Peyer's patch (tissue), 4 donors: ENCODE results near the gene HOXB5. TPM values are rescaled to one million over a fixed set of nuclear protein-coding genes. Genes with fewer than 3 reads are reported as not detected.

Experiments
- DNase-seq, 3 donors: peaks; one replicate each; pipeline ENCODE4 v3.0.0-alpha.2; 2017 to 2019
- H3K27ac ChIP-seq, 4 donors: fragments of 200-600 bp; sonication (generic); one replicate each; pipeline ENCODE4 v1.5.1; 2016 to 2019
- H3K27me3 ChIP-seq, 2 donors: fragments of 200-600 bp; sonication (generic); one replicate each; pipeline ENCODE4 v1.5.1; 2019
- H3K36me3 ChIP-seq, 3 donors: fragments of 200-600 bp; sonication (generic); one replicate each; pipeline ENCODE4 v1.5.1; 2016 to 2019
- H3K4me1 ChIP-seq, 4 donors: fragments of 200-600 bp; sonication (generic); one replicate each; pipeline ENCODE4 v1.5.1; 2016 to 2019
- H3K4me3 ChIP-seq, 4 donors: fragments of 200-600 bp; sonication (generic); 1 replicate in 3 of 4; 2 replicates in 1 of 4; pipeline ENCODE4 v1.5.1; 2016 to 2019; ENCODE audit warnings: mild to moderate bottlenecking in 1 of 4
- H3K9me3 ChIP-seq, 4 donors: fragments of 200-600 bp; sonication (generic); one replicate each; pipeline ENCODE4 v1.5.1; 2016 to 2019; ENCODE audit warnings: mild to moderate bottlenecking in 1 of 4
- POLR2A ChIP-seq, 2 donors: fragments of 450-650 bp; IDR thresholded peaks; one replicate each; pipeline ENCODE4 v1.5.1; 2017; ENCODE audit warnings: antibody characterized with exemption in 2 of 2, mild to moderate bottlenecking in 2 of 2, moderate library complexity in 2 of 2
- total RNA-seq, 4 donors: library from RNA; depleted of rRNA; stranded (reverse); fragments of >200 nt; gene quantifications; one replicate each; pipeline ENCODE4 v1.1.0, GENCODE V29; 2016
- TF ChIP-seq, protein P1 (sequence below), 6 experiments: fragments of 450-650 bp in 4 of 6; fragments of 200-600 bp in 2 of 6; sonication (generic) in 1 of 6; IDR thresholded peaks; one replicate each; pipeline ENCODE4 v1.5.1; 2017 to 2019; ENCODE audit warnings: antibody characterized with exemption in 6 of 6, mild to moderate bottlenecking in 3 of 6, moderate library complexity in 1 of 6

HOXB5 gene
- total RNA-seq, 4 donors from 2014 or later = 7.7 to 22.5 (median 15.0) TPM

DNA sequence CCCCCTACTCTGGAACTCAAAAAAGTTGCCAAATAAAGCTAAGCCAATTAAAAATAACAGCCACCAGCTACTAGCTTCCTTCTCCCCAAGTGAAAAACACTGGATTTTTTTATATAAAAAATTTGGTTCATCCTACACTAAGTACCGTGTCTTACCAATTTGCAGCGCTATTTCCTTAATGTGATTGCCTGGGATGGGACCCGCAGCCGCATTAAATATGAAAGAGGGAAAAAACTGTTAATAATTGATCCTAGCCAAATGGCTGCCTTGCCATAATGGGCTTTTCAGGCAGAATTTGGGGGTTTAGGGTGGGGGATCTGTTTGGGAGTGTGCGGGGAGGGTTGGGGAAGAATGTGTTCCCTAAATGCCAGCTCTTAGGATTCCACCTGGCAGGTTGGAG, 30.5 kb upstream of the HOXB5 start:
- no peak for TF ChIP-seq POLR2A (IDR thresholded peaks at IDR 0.05)
- TF ChIP-seq, protein P1, sequence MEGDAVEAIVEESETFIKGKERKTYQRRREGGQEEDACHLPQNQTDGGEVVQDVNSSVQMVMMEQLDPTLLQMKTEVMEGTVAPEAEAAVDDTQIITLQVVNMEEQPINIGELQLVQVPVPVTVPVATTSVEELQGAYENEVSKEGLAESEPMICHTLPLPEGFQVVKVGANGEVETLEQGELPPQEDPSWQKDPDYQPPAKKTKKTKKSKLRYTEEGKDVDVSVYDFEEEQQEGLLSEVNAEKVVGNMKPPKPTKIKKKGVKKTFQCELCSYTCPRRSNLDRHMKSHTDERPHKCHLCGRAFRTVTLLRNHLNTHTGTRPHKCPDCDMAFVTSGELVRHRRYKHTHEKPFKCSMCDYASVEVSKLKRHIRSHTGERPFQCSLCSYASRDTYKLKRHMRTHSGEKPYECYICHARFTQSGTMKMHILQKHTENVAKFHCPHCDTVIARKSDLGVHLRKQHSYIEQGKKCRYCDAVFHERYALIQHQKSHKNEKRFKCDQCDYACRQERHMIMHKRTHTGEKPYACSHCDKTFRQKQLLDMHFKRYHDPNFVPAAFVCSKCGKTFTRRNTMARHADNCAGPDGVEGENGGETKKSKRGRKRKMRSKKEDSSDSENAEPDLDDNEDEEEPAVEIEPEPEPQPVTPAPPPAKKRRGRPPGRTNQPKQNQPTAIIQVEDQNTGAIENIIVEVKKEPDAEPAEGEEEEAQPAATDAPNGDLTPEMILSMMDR (IDR thresholded peaks at IDR 0.05) = no peak
- peak overlapping the region in 2 of 4 donors; percentile 63 to 73 for H3K27ac ChIP-seq
- peak overlapping the region in 1 of 4 donors; percentile 55 for H3K4me3 ChIP-seq
- no peaks in the 10 kb centered on the region for H3K9me3 ChIP-seq
- peaks cover 0 to 27% of the 10 kb centered on the region in 2 donors for H3K27me3 ChIP-seq
- no peak for DNase-seq
- H3K36me3 ChIP-seq = no peaks in the 10 kb centered on the region
- peaks cover 6 to 61% (median 11%) of the 10 kb centered on the region in 4 donors for H3K4me1 ChIP-seq

DNA sequence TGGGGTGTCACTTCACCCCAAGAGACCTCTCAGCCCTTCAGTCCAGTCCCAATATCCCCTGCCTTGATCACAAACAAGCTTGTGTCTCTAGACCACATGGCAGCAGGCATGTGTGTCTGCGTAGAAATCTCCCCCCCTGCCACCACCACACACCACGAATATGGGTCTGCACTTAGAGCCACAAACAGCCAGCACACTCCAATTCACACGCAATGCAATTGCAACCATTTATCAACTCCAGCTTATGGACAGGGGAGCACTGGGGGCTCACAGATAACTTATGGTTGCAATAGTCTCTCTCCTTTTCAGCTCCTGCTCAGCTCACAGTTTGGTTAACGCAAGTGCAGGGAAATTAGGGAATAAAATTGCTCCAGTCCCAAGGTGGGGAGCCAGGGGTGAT, 30.0 kb upstream of the HOXB5 start:
- DNase-seq = no peak
- Histone ChIP-seq H3K36me3 (no peaks in the 10 kb centered on the region), H3K27me3 (peaks cover 0 to 24% of the 10 kb centered on the region in 2 donors), H3K27ac (peak overlapping the region in 1 of 4 donors; percentile 5), H3K4me3 (no peak overlapping the region), H3K4me1 (peaks cover 6 to 62% (median 11%) of the 10 kb centered on the region in 4 donors), H3K9me3 (no peaks in the 10 kb centered on the region)
- TF ChIP-seq, protein P1 (IDR thresholded peaks at IDR 0.05) = no peak
- TF ChIP-seq POLR2A (IDR thresholded peaks at IDR 0.05) = no peak

DNA sequence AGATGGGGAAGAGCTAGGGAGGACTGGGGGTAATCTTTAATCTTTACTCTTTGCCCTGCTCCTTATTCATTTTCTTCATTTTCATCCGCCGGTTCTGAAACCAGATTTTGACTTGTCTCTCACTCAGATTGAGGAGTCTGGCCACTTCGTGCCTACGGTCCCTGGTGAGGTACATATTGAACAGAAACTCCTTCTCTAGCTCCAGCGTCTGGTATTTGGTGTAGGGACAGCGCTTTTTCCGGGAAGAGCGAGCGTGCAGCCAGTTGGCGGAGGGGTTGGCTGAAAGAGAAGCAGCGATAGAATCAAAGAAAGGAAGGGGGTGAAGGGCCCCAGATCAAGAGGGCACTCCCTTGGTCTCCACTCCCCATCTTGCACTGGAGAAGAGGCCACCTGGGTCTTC, 29.3 kb upstream of the HOXB5 start:
- no peak overlapping the region for H3K4me3 ChIP-seq
- no peaks in the 10 kb centered on the region for H3K9me3 ChIP-seq
- H3K27ac ChIP-seq = peak overlapping the region in 1 of 4 donors; percentile 5
- DNase-seq = no peak
- H3K36me3 ChIP-seq = no peaks in the 10 kb centered on the region
- H3K27me3 ChIP-seq = peaks cover 0 to 28% of the 10 kb centered on the region in 2 donors
- peaks cover 6 to 68% (median 11%) of the 10 kb centered on the region in 4 donors for H3K4me1 ChIP-seq
- no peak for TF ChIP-seq POLR2A (IDR thresholded peaks at IDR 0.05)
- TF ChIP-seq, protein P1 (IDR thresholded peaks at IDR 0.05) = no peak

DNA sequence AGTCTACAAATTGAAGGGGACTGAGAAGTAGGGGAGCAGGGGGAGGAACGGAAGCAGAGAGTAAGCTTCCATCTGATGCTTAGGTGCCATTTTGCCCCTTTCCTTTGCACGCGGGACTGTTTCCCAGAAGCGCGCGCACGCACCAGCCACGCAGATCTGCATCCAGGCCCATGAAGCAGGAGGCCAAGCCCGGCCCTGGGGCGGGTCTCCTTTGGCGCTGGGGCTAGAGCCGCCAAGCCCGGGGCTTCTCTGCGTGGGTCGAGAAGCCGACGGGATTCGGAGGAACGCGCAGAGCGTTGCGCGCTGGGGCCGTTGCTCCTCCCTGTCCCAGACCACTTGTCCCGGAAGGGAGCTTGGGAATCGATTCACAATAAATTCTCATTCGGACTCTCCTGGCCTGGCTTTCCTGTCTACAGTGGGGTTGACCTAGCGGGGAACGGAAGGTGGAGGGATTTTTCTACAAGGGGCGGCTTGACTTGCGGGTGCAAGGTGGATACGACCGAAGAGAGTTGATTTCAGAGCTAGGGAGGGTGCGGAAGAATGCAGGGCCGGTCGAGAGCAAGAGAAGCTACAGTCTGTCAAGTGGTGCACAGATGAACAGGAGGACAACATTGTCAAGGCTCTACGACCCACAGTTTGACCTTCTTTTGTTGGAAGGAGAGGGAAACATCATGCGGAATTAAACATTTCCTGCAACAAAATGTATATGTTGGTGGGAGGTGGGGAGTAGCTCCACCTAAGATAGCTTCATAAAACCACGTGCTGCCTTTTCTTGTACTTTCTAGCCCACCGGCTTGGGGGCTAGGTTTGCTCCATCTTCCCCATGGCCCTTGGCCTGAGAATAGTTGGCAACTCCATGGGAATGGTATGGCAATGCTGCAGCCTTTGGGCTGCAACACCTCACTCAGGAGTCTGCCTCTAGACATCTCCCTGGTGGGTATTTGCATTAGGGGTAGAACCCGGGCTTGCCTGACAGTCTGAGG, 28.1 kb upstream of the HOXB5 start:
- H3K4me3 ChIP-seq = no peak overlapping the region
- TF ChIP-seq POLR2A (IDR thresholded peaks at IDR 0.05) = no peak
- TF ChIP-seq, protein P1 (IDR thresholded peaks at IDR 0.05) = no peak
- H3K9me3 ChIP-seq = no peaks in the 10 kb centered on the region
- DNase-seq = no peak
- no peaks in the 10 kb centered on the region for H3K36me3 ChIP-seq
- H3K27me3 ChIP-seq = peaks cover 0 to 19% of the 10 kb centered on the region in 2 donors
- peak overlapping the region in 1 of 4 donors; percentile 5 for H3K27ac ChIP-seq
- H3K4me1 ChIP-seq = peaks cover 2 to 66% (median 9%) of the 10 kb centered on the region in 4 donors

DNA sequence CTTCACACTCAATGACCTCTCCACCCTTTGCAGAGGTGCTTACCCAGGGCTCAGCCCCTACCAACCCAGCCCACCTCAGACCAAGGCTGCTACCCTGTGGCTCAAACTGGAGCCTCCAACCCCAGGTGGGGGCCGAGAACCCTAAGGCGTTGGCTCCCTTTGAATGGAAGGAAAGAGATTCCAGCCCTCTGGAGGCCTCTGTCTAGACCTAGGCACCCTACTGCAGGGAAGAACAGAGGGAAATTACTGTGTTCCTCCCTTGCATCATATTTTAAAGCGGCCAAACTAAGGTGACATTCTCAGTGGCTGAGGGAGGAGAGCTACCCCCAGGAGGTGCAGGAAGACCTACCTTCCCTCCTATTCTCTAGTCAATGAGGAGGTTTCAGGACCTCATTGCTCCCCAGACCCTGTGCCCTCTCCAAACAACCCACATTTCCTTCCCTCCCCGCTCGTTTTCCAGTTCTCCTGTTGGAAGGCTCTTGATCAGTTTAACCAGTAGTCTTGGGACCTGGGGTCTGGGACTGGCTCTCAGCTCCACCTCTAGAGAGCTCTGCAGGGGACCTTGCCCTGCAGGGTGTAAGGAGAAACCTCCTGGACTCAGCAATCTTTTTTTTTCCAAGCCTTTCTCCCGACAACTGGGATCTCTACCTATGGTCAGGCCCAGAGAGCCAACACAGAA, 27.0 kb upstream of the HOXB5 start:
- H3K4me3 ChIP-seq = no peak overlapping the region

More for the DNA sequence above, 27.0 kb upstream of the HOXB5 start:
- TF ChIP-seq POLR2A (IDR thresholded peaks at IDR 0.05) = no peak
- TF ChIP-seq, protein P1 (IDR thresholded peaks at IDR 0.05) = no peak
- Histone ChIP-seq H3K9me3 (no peaks in the 10 kb centered on the region), H3K27ac (peak overlapping the region in 3 of 4 donors; percentile 9 to 59 (median 34)), H3K27me3 (peaks cover 0 to 26% of the 10 kb centered on the region in 2 donors), H3K36me3 (no peaks in the 10 kb centered on the region), H3K4me1 (peaks cover 0 to 57% (median 5%) of the 10 kb centered on the region in 4 donors)
- DNase-seq = peak in 1 of 3 donors; percentile 49
